CD14-positive monocyte (primary cell): Measurements from ENCODE around the gene RETREG3. TPM values are rescaled to one million over a fixed set of nuclear protein-coding genes. Genes with fewer than 3 reads are reported as not detected.

Experiments used
- DNase-seq, 3 donors: peaks; one replicate each; pipeline ENCODE4 v3.0.0-alpha.2; 2011 to 2022
- H2AFZ ChIP-seq: 2 replicates; pipeline ENCODE4 v1.6.0; 2012; ENCODE audit warnings: mild to moderate bottlenecking, low read depth, low read length, inconsistent platforms; ENCODE audit not compliant: insufficient read depth, poor library complexity, severe bottlenecking
- H3K27ac ChIP-seq, 2 donors: 1 replicate in 1 of 2; 2 replicates in 1 of 2; pipeline ENCODE4 v1.5.1; 2012 to 2013; ENCODE audit warnings: low read length in 2 of 2, control low read depth in 1 of 2, inconsistent platforms in 1 of 2, low read depth in 1 of 2, mild to moderate bottlenecking in 1 of 2
- H3K27me3 ChIP-seq, 2 donors: one replicate each; pipeline versions ENCODE4 v1.6.0 to v1.6.1; 2011 to 2013; ENCODE audit warnings: low read length in 2 of 2; ENCODE audit not compliant: control insufficient read depth in 2 of 2, insufficient read depth in 2 of 2
- H3K36me3 ChIP-seq, 2 donors: replicated peaks in 1 of 2; 1 replicate in 1 of 2; 2 replicates in 1 of 2; pipeline versions ENCODE4 v1.5.1 to v1.6.1; 2012 to 2013; ENCODE audit warnings: low read length in 2 of 2, control low read depth in 1 of 2, inconsistent platforms in 1 of 2, mild to moderate bottlenecking in 1 of 2; ENCODE audit not compliant: insufficient read depth in 2 of 2, control insufficient read depth in 1 of 2
- H3K4me1 ChIP-seq, 2 donors: 1 replicate in 1 of 2; 2 replicates in 1 of 2; pipeline versions ENCODE4 v1.5.1 to v1.6.1; 2012 to 2013; ENCODE audit warnings: low read length in 2 of 2, control low read depth in 1 of 2, inconsistent platforms in 1 of 2, mild to moderate bottlenecking in 1 of 2, moderate library complexity in 1 of 2; ENCODE audit not compliant: insufficient read depth in 2 of 2, control insufficient read depth in 1 of 2
- H3K4me2 ChIP-seq: replicated peaks from 2 replicates; pipeline ENCODE3; 2012; ENCODE audit warnings: low read length, moderate library complexity, mild to moderate bottlenecking; ENCODE audit not compliant: poor library complexity, severe bottlenecking; ENCODE audit errors: extremely low read depth
- H3K4me3 ChIP-seq, 3 experiments: fragments of 200-600 bp in 1 of 3; sonication (generic) in 1 of 3; replicated peaks in 1 of 3; 1 replicate in 2 of 3; 2 replicates in 1 of 3; pipeline ENCODE4 v1.5.1; 2011 to 2013; ENCODE audit warnings: low read length in 3 of 3, mild to moderate bottlenecking in 3 of 3, control low read depth in 2 of 3, low read depth in 2 of 3, inconsistent platforms in 1 of 3, moderate library complexity in 1 of 3
- H3K79me2 ChIP-seq: 2 replicates; pipeline ENCODE4 v1.6.0; 2012; ENCODE audit warnings: mild to moderate bottlenecking, control low read depth, inconsistent platforms, low read length, moderate library complexity; ENCODE audit not compliant: insufficient read depth
- H3K9ac ChIP-seq: 2 replicates; pipeline ENCODE4 v1.6.0; 2017; ENCODE audit warnings: low read length, mild to moderate bottlenecking; ENCODE audit not compliant: insufficient read depth, poor library complexity, severe bottlenecking
- H3K9me3 ChIP-seq, 2 donors: replicated peaks in 1 of 2; 1 replicate in 1 of 2; 2 replicates in 1 of 2; pipeline versions ENCODE4 v1.5.1 to v1.6.1; 2012 to 2013; ENCODE audit warnings: low read length in 2 of 2, control low read depth in 1 of 2; ENCODE audit not compliant: control insufficient read depth in 1 of 2, insufficient read depth in 1 of 2
- H4K20me1 ChIP-seq: 2 replicates; pipeline ENCODE4 v1.6.0; 2012; ENCODE audit warnings: mild to moderate bottlenecking, low read length, control low read depth, moderate library complexity; ENCODE audit not compliant: insufficient read depth
- H3K27ac Mint-ChIP-seq, 7 donors: one replicate each; pipeline ENCODE4 v1.8.0; 2020; ENCODE audit warnings: mild to moderate bottlenecking in 7 of 7, mixed read lengths in 7 of 7, moderate library complexity in 6 of 7, inconsistent platforms in 2 of 7
- H3K27me3 Mint-ChIP-seq, 3 donors: one replicate each; pipeline ENCODE4 v1.8.0; 2021 to 2022; ENCODE audit warnings: low read depth in 3 of 3, mild to moderate bottlenecking in 3 of 3, mixed read lengths in 3 of 3, moderate library complexity in 3 of 3, inconsistent platforms in 1 of 3
- H3K36me3 Mint-ChIP-seq, 2 donors: one replicate each; pipeline ENCODE4 v1.8.0; 2020; ENCODE audit warnings: mixed read lengths in 2 of 2, inconsistent platforms in 1 of 2, mild to moderate bottlenecking in 1 of 2
- H3K4me1 Mint-ChIP-seq: one replicate; pipeline ENCODE4 v1.8.0; 2020; ENCODE audit warnings: mild to moderate bottlenecking, mixed read lengths
- H3K4me3 Mint-ChIP-seq, 2 donors: one replicate each; pipeline ENCODE4 v1.8.0; 2020; ENCODE audit warnings: mild to moderate bottlenecking in 2 of 2, mixed read lengths in 2 of 2, moderate library complexity in 1 of 2
- H3K9me3 Mint-ChIP-seq, 7 donors: one replicate each; pipeline ENCODE4 v1.8.0; 2020 to 2022; ENCODE audit warnings: mixed read lengths in 7 of 7, mild to moderate bottlenecking in 6 of 7, moderate library complexity in 6 of 7, inconsistent platforms in 2 of 7
- CTCF ChIP-seq: fragments of 200-600 bp; IDR thresholded peaks from one replicate; pipeline ENCODE4 v1.8.0; 2022; ENCODE audit warnings: antibody characterized with exemption, mild to moderate bottlenecking
- WGBS: methylation state at CpG from one replicate; pipeline ENCODE4 v1.1.5; 2013; ENCODE audit warnings: missing lambda C conversion rate; ENCODE audit not compliant: insufficient coverage; 5-methylcytosine and 5-hydroxymethylcytosine counted together
- intact Hi-C, 2 donors: fragments of 100-400 bp; cut with micrococcal nuclease; formaldehyde crosslinking; loops; one replicate each; pipeline versions ENCODE4 v1.15.0 to v1.15.1; 2023
- polyA plus RNA-seq, 3 donors: library from polyadenylated mRNA; depleted of rRNA in 1 of 3; unstranded in 2 of 3; stranded (reverse) in 1 of 3; fragments of 300-500 nt in 2 of 3; fragments of >200 nt in 1 of 3; fragmentation: Illumina TruSeq in 2 of 3; gene quantifications; 1 replicate in 2 of 3; 2 replicates in 1 of 3; pipeline ENCODE4 v1.2.3, GENCODE V29; 2012 to 2021

RETREG3 gene
- polyA plus RNA-seq, 3 donors: 34.0 to 69.9 (median 69.9) TPM

GRCh38 chr17:42548993-42549755, 60.0 kb downstream of the RETREG3 start:
- Mint-ChIP-seq H3K4me1 (peaks cover 25% of the 10 kb centered on the region), H3K36me3 (peaks cover 17 to 33% of the 10 kb centered on the region in 2 donors), H3K4me3 (peak overlapping the region in 1 of 2 donors; percentile 65), H3K27ac (no peak overlapping the region), H3K9me3 (peaks cover 0 to 4% (median 0%) of the 10 kb centered on the region in 7 donors), H3K27me3 (peaks cover 22 to 31% (median 26%) of the 10 kb centered on the region in 3 donors)
- intact Hi-C loops: no loop called here
- DNase-seq: no peak
- no peak overlapping the region for H3K4me3 ChIP-seq
- H3K27me3 ChIP-seq: peaks cover 11 to 20% of the 10 kb centered on the region in 2 donors
- H3K4me2 ChIP-seq: no peak overlapping the region
- peaks cover 15 to 19% of the 10 kb centered on the region in 2 donors for H3K4me1 ChIP-seq
- H3K36me3 ChIP-seq: peaks cover 3 to 5% of the 10 kb centered on the region in 2 donors
- H3K9me3 ChIP-seq: no peaks in the 10 kb centered on the region
- peaks cover 6% of the 10 kb centered on the region for H3K79me2 ChIP-seq
- H2AFZ ChIP-seq: no peak overlapping the region
- no peak overlapping the region for H3K9ac ChIP-seq
- peaks cover 27% of the 10 kb centered on the region for H4K20me1 ChIP-seq
- no peak overlapping the region for H3K27ac ChIP-seq
- no peak for TF ChIP-seq CTCF
- WGBS: 90% methylated on average over 2 of the region's 14 CpGs

- Mint-ChIP-seq H3K27me3 (peaks cover 22 to 31% (median 26%) of the 10 kb centered on the region in 3 donors), H3K4me3 (peak overlapping the region in 1 of 2 donors; percentile 69), H3K9me3 (peaks cover 0 to 4% (median 0%) of the 10 kb centered on the region in 7 donors), H3K4me1 (peaks cover 19% of the 10 kb centered on the region), H3K27ac (no peak overlapping the region), H3K36me3 (peaks cover 26 to 42% of the 10 kb centered on the region in 2 donors)
- Histone ChIP-seq H3K9ac (peak overlapping the region; percentile 4), H3K4me1 (peaks cover 6 to 10% of the 10 kb centered on the region in 2 donors), H4K20me1 (peaks cover 29% of the 10 kb centered on the region), H3K4me2 (peak overlapping the region; percentile 40), H3K36me3 (peaks cover 12 to 14% of the 10 kb centered on the region in 2 donors), H3K9me3 (no peaks in the 10 kb centered on the region), H3K27me3 (peaks cover 11 to 20% of the 10 kb centered on the region in 2 donors), H2AFZ (no peak overlapping the region), H3K4me3 (peak overlapping the region in 1 of 3 experiments; percentile 30), H3K27ac (no peak overlapping the region), H3K79me2 (no peaks in the 10 kb centered on the region)
- TF ChIP-seq CTCF: no peak
- WGBS: 21% methylated on average over 59 of the region's 74 CpGs
- intact Hi-C loops: no loop called here
- no peak for DNase-seq
Observed at GRCh38 chr17:42548070-42548837, 60.9 kb downstream of the RETREG3 start.
